GM10266 (cell line): Measurements from ENCODE around the gene RAD21L1.

Experiments
- DNase-seq: peaks from one replicate; pipeline ENCODE4 v3.0.0; 2012; ENCODE audit errors: extremely low spot score
- TF ChIP-seq, protein P1 (sequence below): IDR thresholded peaks from 2 replicates; pipeline ENCODE4 v1.5.1; 2012; ENCODE audit warnings: mild to moderate bottlenecking, low read depth; ENCODE audit not compliant: control insufficient read depth, insufficient read depth; ENCODE audit errors: missing control alignments

Gene RAD21L1

DNA sequence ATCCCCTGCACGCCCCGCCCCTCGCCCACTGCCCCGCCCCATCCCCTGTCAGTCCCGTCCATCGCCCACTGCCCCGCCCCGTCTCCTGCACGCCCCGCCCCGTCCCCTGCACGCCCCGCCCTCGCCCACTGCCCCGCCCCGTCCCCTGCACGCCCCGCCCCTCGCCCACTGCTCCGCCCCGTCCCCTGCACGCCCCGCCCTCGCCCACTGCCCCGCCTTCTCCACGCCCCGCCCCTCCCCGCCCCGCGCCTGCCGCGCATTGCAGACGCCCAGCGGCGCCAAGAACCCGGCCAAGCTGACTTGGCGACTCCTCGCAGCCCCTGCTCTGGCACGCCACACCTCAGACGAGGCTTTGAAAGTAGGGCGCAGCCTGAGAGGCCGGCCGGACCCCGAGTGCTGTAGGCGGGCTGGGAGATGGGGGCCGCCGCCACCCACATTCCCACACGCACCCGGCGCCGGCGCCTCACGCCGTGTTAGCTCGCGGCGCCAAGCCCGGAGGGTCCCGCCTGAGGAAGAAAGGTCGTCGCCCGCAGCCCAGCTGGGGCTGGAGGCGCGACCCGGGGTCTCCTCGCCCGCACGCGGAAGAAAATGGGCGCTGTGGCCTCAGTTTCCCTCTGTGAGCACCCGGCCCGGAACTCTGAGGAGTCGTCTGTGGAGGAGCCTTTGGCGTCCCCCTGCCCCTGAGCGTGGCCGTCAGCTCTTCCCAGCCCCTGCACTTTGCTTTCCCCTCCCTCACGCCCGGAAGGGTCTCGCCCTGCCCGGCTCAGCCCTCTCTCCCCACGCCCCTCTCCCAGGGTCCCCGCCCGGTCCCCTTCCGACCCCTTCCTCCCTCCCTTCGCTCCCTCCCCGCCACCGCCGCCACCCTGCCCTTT lies at the start of gene RAD21L1:
TSS of gene RAD21L1 (plus strand) at position 262 of the 872 bp plus-strand sequence. CDS start 2,410 bp downstream, outside the sequence.
- TF ChIP-seq, protein P1, sequence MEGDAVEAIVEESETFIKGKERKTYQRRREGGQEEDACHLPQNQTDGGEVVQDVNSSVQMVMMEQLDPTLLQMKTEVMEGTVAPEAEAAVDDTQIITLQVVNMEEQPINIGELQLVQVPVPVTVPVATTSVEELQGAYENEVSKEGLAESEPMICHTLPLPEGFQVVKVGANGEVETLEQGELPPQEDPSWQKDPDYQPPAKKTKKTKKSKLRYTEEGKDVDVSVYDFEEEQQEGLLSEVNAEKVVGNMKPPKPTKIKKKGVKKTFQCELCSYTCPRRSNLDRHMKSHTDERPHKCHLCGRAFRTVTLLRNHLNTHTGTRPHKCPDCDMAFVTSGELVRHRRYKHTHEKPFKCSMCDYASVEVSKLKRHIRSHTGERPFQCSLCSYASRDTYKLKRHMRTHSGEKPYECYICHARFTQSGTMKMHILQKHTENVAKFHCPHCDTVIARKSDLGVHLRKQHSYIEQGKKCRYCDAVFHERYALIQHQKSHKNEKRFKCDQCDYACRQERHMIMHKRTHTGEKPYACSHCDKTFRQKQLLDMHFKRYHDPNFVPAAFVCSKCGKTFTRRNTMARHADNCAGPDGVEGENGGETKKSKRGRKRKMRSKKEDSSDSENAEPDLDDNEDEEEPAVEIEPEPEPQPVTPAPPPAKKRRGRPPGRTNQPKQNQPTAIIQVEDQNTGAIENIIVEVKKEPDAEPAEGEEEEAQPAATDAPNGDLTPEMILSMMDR, result no peak
- DNase-seq, result peak; percentile 96

DNA sequence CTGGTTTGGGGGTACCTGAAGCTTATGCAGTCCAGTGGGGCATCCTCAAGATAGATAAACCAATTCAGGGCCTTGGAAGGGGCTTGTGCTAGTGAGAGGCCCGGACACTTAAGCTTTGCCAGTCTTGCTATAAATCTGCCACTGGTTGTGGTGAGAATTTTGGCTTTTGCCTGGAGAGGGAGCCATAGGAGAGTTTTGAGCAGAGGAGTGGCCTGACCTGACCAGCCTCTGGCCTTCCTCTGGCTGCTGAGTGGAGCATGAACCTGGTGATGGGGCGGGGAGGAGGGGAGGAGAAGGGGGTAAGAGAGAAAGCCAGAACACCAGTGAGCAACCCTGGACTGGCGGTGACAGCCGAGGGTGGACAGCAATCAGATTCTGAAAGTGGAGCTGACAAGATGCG lies 48.2 kb upstream of the RAD21L1 start:
- DNase-seq, result no peak
- TF ChIP-seq, protein P1, result peak; percentile 1

DNA sequence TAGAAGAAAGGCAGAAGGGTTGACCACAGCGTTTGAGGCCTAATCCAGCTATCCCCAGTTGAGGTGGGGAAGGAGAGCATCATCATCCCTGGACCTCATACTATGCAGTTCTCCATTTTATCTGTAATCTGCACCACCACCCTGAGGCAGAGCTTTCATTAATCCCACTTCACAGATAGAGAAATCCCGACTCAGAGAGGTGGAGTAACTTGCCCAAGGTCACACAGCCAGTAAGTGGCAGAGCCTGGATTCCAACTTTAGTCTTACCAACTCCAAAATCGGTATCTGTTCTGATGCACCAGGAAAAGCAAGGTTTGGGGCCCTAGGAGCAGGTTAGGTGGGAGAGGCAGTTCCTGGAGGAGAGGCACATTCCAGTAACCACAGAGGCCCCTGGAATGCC lies 47.7 kb upstream of the RAD21L1 start:
- TF ChIP-seq, protein P1, result no peak
- DNase-seq, result no peak

DNA sequence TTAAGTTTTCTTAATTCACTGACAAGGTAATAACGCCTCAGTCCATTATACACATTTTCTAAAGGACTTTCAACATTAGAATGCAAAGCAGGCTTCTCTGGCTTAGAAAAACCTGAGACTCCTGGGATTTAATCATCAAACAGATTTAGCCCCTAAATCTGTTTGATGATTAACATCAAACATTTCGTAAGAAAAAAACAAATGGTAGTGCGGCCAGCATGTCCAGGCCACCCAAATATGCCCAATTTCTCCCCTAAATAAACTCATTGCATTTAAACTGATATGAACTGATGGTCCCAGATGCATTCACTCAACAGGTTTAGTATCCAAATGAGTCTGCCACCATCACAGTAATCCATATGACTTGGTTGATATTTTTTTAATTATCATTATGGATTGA lies 47.2 kb upstream of the RAD21L1 start:
- TF ChIP-seq, protein P1, result no peak
- DNase-seq, result no peak

DNA sequence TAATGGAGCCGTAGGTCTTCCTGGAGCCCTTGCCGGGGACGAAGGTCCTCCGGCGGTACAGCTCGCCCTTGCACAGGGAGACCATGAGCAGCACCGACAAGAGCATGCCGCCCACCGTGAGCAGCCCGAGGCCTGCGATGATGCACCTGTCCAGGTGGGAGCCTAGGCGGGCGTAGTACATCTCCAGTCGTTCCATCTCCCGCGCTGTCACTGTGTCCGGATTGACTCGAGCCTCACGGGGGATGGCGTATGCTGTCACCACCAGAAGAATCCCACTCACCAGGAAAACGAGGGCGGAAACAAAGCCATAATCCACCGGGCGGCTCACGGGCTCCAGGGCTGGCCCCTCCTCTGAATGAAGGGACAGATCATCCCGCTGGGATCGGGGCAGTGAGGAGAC lies 44.9 kb upstream of the RAD21L1 start:
- DNase-seq, result no peak
- TF ChIP-seq, protein P1, result no peak

DNA sequence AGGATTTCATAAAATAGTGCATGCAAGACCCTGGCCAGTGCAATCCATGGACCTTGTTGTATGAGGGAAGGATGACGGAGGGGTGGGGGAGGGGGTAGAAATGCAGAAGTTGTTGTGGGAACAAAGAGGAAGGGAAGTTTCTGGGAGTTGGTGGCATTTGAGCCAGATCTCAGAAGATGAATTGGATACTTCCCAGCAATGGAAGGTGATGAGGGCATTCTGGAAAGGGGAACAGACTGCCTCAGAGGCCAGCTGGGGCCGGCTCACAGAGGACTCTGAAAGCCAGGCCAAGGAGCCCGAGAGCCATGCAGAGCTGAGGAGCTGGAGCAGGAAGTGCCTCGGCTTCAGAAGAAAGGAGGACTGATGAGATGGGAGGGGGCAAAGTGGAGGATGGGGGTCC lies 43.7 kb upstream of the RAD21L1 start:
- TF ChIP-seq, protein P1, result no peak
- DNase-seq, result no peak

DNA sequence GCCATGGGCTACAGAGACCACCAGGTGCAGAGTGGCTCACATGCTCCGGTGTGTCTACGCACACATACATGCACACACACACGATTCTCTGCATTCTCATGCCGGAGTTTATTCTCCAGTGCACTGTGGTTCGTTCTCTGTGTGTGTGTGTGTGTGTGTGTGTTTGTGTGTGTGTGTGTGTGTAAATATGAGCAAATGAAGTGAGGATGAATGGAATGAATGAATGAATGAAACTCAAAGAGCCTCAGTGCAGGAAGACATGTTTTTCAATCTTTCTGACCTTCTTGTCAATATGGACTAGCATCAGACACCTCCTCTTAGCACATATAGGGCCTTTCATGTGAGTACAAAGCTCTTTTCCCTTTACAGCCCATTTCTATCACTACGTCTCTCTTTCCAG lies 42.7 kb upstream of the RAD21L1 start:
- no peak for DNase-seq
- TF ChIP-seq, protein P1, result no peak
